GM12873 (cell line): ENCODE results near the gene MEI4.

Experiments
- TF ChIP-seq, protein P1 (sequence below): IDR thresholded peaks from 2 replicates; pipeline ENCODE4 v1.5.1; 2012; ENCODE audit warnings: low read depth, mild to moderate bottlenecking, moderate library complexity, low read length, control low read depth; ENCODE audit not compliant: insufficient read depth; ENCODE audit errors: missing control alignments

The MEI4 gene

DNA sequence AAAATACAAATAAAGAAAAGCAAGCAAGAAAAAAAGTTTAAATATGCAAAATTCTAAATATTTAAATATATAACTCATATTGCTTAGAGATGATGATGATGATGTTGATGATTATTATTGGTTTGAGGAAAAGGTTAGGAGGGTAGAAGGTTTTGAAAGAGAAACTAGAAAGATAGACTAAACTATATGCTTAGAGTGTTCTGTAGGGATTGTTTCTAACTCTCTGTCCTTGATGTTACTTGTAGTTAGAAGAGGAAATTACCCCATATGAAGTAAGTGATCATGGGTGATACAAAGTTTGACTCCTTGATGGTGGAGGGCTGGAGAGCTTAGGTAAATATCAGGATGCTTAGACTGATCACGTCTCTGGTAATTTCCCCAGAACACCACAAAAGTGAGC is 159.5 kb downstream of the MEI4 start:
- TF ChIP-seq, protein P1, sequence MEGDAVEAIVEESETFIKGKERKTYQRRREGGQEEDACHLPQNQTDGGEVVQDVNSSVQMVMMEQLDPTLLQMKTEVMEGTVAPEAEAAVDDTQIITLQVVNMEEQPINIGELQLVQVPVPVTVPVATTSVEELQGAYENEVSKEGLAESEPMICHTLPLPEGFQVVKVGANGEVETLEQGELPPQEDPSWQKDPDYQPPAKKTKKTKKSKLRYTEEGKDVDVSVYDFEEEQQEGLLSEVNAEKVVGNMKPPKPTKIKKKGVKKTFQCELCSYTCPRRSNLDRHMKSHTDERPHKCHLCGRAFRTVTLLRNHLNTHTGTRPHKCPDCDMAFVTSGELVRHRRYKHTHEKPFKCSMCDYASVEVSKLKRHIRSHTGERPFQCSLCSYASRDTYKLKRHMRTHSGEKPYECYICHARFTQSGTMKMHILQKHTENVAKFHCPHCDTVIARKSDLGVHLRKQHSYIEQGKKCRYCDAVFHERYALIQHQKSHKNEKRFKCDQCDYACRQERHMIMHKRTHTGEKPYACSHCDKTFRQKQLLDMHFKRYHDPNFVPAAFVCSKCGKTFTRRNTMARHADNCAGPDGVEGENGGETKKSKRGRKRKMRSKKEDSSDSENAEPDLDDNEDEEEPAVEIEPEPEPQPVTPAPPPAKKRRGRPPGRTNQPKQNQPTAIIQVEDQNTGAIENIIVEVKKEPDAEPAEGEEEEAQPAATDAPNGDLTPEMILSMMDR, result no peak

DNA sequence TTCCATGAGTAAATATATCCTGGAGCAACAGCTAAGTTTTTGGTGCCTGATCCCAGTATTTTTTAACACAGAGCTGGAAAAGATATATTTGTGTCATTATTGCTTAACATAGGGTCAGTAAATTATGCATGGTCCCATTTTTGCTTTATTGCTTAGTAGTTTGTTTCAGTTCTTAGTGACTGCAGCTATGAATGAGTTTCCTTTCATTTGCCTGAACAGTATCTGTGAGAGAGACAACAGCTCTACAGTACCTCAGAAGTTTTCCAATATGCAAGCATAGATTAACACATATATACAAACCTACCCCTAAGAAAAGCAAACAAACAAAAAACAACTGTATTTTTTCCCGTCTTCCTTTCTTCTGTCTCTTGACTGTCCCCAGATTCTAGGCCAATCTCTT is 160.3 kb downstream of the MEI4 start:
- TF ChIP-seq, protein P1, result no peak

DNA sequence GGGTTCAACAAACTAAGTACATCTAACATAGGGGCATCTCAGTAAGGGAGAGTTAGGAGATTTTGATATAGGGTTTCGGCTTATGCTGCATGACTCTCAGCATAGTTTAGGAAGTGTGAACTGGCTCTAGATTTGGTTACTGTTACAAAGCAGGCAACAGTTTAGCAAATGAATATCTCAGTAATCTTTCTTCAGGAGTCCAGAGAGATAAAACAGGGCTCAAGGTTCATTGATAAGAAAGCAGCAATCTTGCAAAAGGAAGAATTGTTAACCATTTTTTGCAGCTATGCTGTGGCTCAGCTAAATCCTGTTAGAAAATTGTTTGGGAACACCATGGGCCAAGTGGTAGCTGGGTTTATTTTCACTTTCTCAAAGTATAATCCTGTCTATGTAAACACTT is 161.3 kb downstream of the MEI4 start:
- TF ChIP-seq, protein P1, result no peak

DNA sequence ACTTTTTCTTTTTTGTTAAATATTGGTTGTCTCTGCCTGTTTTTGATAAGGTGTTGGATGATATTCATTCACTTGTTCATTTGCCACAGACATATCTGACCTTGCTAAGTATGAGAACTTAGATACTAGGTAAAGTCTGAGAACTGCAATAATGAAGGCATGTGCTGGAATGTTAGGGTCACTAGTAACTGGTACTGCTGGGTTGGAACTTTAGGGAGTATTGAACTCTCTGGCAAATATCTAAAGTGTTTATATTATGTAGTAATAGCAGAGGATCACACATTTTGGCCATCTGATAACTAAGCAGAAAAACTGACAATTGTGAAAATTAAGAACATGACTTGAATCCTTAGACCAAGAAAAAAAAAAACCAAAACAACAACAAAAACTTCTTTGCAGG is 162.7 kb downstream of the MEI4 start:
- TF ChIP-seq, protein P1, result no peak

DNA sequence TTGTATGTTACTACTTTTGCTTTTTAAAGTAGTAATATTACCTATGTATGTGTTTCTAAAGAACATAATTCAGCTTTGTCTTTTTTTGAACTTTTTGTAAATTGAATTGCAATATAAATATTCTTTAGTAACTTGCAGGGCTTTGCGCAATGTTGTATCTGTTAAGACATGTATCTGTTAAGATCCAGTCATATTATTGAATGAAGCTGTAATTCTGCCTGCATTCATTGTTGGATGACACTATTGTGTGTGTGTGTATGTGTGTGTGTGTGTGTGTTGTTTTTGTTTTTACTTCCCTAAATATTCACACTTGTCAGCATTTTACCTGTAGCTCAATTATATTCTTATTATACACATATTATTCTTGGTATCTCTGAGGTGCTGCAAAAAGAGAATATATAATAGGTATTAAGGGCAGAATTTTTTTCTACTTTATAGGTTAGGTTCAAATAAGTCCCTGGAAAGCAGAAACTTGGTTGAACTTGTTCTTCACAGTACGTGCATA is 164.0 kb downstream of the MEI4 start:
- TF ChIP-seq, protein P1, result no peak

DNA sequence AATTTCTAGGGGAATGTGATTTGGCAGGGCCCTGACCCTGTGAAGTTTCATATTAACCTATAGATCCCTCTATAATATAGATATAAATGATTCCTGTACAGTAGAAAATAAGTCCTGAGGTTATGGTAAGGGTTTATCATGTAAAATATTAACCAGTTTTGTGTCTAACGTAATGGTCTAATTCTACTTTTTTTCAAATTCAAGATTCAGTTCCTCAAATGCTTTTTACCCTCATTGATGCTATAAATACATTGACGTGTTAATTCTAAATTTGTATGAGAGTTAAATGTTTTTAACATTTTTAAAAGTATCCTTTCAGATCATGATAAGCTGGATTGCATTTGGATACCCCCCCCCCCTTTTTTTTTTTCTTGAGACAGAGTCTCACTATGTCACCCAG is 169.4 kb downstream of the MEI4 start:
- TF ChIP-seq, protein P1, result no peak

DNA sequence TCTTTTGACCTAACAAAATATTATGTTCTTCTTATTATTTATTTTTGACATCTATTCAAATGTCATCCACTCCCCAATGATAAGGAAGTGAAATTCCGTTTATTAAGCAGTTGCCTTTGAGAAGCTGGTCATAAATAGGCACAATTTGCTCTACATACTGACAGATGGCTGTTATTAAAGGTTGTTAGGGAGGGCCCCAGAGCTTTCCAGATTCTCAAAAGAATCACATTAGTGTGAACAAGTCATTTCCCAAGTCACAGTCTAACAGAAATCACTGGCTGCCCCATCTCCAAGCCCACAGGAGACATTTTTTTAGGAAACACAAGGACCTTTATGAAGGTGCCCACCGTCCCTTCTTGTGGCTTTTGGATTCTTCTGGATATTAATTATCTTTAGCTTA is 172.4 kb downstream of the MEI4 start:
- TF ChIP-seq, protein P1, result no peak
